Right lobe of liver (tissue), 4 donors: ENCODE measurements around the gene P3H2.

Experiments
- POLR2A ChIP-seq: fragments of 450-650 bp; IDR thresholded peaks from one replicate; pipeline ENCODE4 v1.6.1; 2017; ENCODE audit warnings: antibody characterized with exemption, mild to moderate bottlenecking
- TF ChIP-seq, protein P1 (sequence below), 4 donors: fragments of 200-600 bp in 3 of 4; fragments of 450-650 bp in 1 of 4; IDR thresholded peaks; one replicate each; pipeline versions ENCODE4 v1.5.1 to v1.8.0; 2016 to 2022; ENCODE audit warnings: antibody characterized with exemption in 4 of 4, mild to moderate bottlenecking in 2 of 4
- donor health status: DM: no; HTN: no; CAD: no.
- donor health status: DM: no; HTN: no; CAD: no.
- donor health status: DM: no; HTN: yes; CAD: no.

DNA sequence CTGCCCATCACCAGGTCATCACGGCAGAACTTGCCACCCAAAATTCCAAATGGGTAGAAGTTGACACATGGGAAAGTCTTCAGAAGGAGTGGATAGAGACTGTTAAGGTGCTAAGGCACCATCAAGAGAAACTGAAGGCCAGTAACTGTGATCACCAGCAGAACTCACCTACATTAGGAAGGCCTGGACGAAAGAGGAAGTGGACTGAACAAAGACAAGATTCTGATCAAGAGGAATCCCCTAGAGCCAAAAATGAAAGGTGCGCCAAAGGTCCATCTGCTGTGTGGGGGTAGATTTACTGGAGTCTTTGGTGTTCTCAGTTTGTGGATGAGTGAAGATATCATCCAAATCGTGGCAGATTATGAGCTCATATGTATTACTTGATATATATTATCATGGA lies 46.3 kb upstream of the P3H2 start:
- TF ChIP-seq, protein P1, sequence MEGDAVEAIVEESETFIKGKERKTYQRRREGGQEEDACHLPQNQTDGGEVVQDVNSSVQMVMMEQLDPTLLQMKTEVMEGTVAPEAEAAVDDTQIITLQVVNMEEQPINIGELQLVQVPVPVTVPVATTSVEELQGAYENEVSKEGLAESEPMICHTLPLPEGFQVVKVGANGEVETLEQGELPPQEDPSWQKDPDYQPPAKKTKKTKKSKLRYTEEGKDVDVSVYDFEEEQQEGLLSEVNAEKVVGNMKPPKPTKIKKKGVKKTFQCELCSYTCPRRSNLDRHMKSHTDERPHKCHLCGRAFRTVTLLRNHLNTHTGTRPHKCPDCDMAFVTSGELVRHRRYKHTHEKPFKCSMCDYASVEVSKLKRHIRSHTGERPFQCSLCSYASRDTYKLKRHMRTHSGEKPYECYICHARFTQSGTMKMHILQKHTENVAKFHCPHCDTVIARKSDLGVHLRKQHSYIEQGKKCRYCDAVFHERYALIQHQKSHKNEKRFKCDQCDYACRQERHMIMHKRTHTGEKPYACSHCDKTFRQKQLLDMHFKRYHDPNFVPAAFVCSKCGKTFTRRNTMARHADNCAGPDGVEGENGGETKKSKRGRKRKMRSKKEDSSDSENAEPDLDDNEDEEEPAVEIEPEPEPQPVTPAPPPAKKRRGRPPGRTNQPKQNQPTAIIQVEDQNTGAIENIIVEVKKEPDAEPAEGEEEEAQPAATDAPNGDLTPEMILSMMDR (IDR thresholded peaks at IDR 0.05): no peak
- no peak for TF ChIP-seq POLR2A
